Liver (tissue), 9 donors: ENCODE measurements around the gene PLEK2. TPM values are rescaled to one million over a fixed set of nuclear protein-coding genes. Genes with fewer than 3 reads are reported as not detected.

ENCODE experiments used
- DNase-seq: peaks from one replicate; pipeline ENCODE4 v3.0.0-alpha.2; 2017; ENCODE audit warnings: low spot score
- H3K27ac ChIP-seq, 2 donors: one replicate each; pipeline ENCODE4 v1.7.0; 2013; ENCODE audit warnings: inconsistent platforms in 2 of 2, low read length in 2 of 2, control low read depth in 1 of 2, low read depth in 1 of 2, mild to moderate bottlenecking in 1 of 2
- H3K27me3 ChIP-seq, 4 donors: one replicate each; pipeline versions ENCODE4 v1.6.1 to v1.7.0; 2013; ENCODE audit warnings: low read length in 3 of 4, inconsistent platforms in 1 of 4, mild to moderate bottlenecking in 1 of 4, moderate library complexity in 1 of 4; ENCODE audit not compliant: control insufficient read depth in 4 of 4, insufficient read depth in 4 of 4
- H3K36me3 ChIP-seq, 4 donors: one replicate each; pipeline versions ENCODE4 v1.6.1 to v1.7.0; 2013; ENCODE audit warnings: low read length in 3 of 4, mild to moderate bottlenecking in 3 of 4, low read depth in 1 of 4, moderate library complexity in 1 of 4; ENCODE audit not compliant: control insufficient read depth in 4 of 4, insufficient read depth in 3 of 4
- H3K4me1 ChIP-seq, 4 donors: one replicate each; pipeline versions ENCODE4 v1.6.1 to v1.7.0; 2013; ENCODE audit warnings: low read length in 3 of 4, mild to moderate bottlenecking in 3 of 4, moderate library complexity in 1 of 4; ENCODE audit not compliant: control insufficient read depth in 4 of 4, insufficient read depth in 4 of 4
- H3K4me3 ChIP-seq, 3 donors: one replicate each; pipeline versions ENCODE4 v1.6.1 to v1.7.0; 2013; ENCODE audit warnings: low read length in 3 of 3, control low read depth in 1 of 3, low read depth in 1 of 3, mild to moderate bottlenecking in 1 of 3
- H3K9ac ChIP-seq, 2 donors: one replicate each; pipeline ENCODE4 v1.7.0; 2013; ENCODE audit warnings: low read length in 2 of 2, mild to moderate bottlenecking in 2 of 2, moderate library complexity in 2 of 2, control low read depth in 1 of 2, low read depth in 1 of 2
- H3K9me3 ChIP-seq, 4 donors: one replicate each; pipeline versions ENCODE4 v1.6.1 to v1.7.0; 2013; ENCODE audit warnings: low read length in 3 of 4; ENCODE audit not compliant: control insufficient read depth in 4 of 4
- EGR1 ChIP-seq, 2 donors: IDR thresholded peaks; 2 replicates each; pipeline ENCODE4 v1.6.1; 2016 to 2018; ENCODE audit warnings: antibody characterized with exemption in 2 of 2, low read depth in 2 of 2
- FOXA1 ChIP-seq: IDR thresholded peaks from 2 replicates; pipeline ENCODE4 v1.6.1; 2016; ENCODE audit warnings: antibody characterized with exemption
- FOXA2 ChIP-seq: IDR thresholded peaks from 2 replicates; pipeline ENCODE4 v1.6.1; 2016; ENCODE audit warnings: antibody characterized with exemption
- GABPA ChIP-seq, 2 donors: IDR thresholded peaks in 1 of 2; conservative IDR thresholded peaks in 1 of 2; 2 replicates each; pipeline ENCODE4 v1.6.1; 2016; ENCODE audit warnings: antibody characterized with exemption in 2 of 2, mild to moderate bottlenecking in 1 of 2, moderate library complexity in 1 of 2
- HNF4G ChIP-seq: IDR thresholded peaks from 2 replicates; pipeline ENCODE4 v1.6.1; 2016; ENCODE audit warnings: antibody characterized with exemption
- JUND ChIP-seq, 2 donors: IDR thresholded peaks; 2 replicates each; pipeline ENCODE4 v1.6.1; 2016; ENCODE audit warnings: antibody characterized with exemption in 2 of 2
- NR2F2 ChIP-seq: IDR thresholded peaks from 2 replicates; pipeline ENCODE4 v1.6.1; 2016; ENCODE audit warnings: antibody characterized with exemption
- RAD21 ChIP-seq, 2 donors: IDR thresholded peaks; 2 replicates each; pipeline ENCODE4 v1.6.1; 2016; ENCODE audit warnings: antibody characterized with exemption in 2 of 2, mild to moderate bottlenecking in 2 of 2
- RXRA ChIP-seq, 2 donors: IDR thresholded peaks; 2 replicates each; pipeline ENCODE4 v1.6.1; 2017 to 2018; ENCODE audit warnings: antibody characterized with exemption in 2 of 2, mild to moderate bottlenecking in 1 of 2
- SP1 ChIP-seq: IDR thresholded peaks from 2 replicates; pipeline ENCODE4 v1.6.1; 2018; ENCODE audit warnings: antibody characterized with exemption, mild to moderate bottlenecking
- TAF1 ChIP-seq: conservative IDR thresholded peaks from 2 replicates; pipeline ENCODE4 v1.6.1; 2016; ENCODE audit warnings: antibody characterized with exemption, mild to moderate bottlenecking
- YY1 ChIP-seq: IDR thresholded peaks from 2 replicates; pipeline ENCODE4 v1.6.1; 2016; ENCODE audit warnings: antibody characterized with exemption, mild to moderate bottlenecking
- WGBS: extraction: QIAGEN DNeasy Blood & Tissue Kit; methylation state at CpG from one replicate; pipeline ENCODE4 v1.1.7; 2013; 5-methylcytosine and 5-hydroxymethylcytosine counted together
- polyA plus RNA-seq, 2 donors: library from polyadenylated mRNA; stranded (reverse) in 1 of 2; unstranded in 1 of 2; fragments of 200-250 nt in 1 of 2; fragments of >200 nt in 1 of 2; fragmentation: Nextera tagmentation in 1 of 2; extraction: Ambion mirVana in 1 of 2; gene quantifications; one replicate each; pipeline versions ENCODE4 v1.2.1 to v1.2.3, GENCODE V29; 2013 to 2015
- total RNA-seq, 2 donors: library from RNA; depleted of rRNA; stranded (reverse); fragments of >200 nt; gene quantifications; one replicate each; pipeline ENCODE4 v1.2.3, GENCODE V29; 2014
- TF ChIP-seq, protein P1 (sequence below): fragments of 150-350 bp; IDR thresholded peaks from 2 replicates; pipeline ENCODE4 v1.5.1; 2017; ENCODE audit warnings: improper control_type of control experiment, low read depth, low read length; ENCODE audit not compliant: missing input control
- TF ChIP-seq, protein P2 (sequence below): IDR thresholded peaks from 2 replicates; pipeline ENCODE4 v1.6.1; 2016; ENCODE audit warnings: antibody characterized with exemption, mild to moderate bottlenecking
- TF ChIP-seq, protein P3 (sequence below): IDR thresholded peaks from 2 replicates; pipeline ENCODE4 v1.6.1; 2016; ENCODE audit warnings: antibody characterized with exemption
- TF ChIP-seq, protein P4 (sequence below): IDR thresholded peaks from 2 replicates; pipeline ENCODE4 v1.6.1; 2016; ENCODE audit warnings: antibody characterized with exemption
- donor health status: healthy.
- donor health status: healthy.
- donor health status: healthy.
- donor health status: healthy.
- donor health status: healthy.

Gene PLEK2
- total and polyA plus RNA-seq, 4 donors: 6.1 to 17.4 (median 11.2) TPM

DNA sequence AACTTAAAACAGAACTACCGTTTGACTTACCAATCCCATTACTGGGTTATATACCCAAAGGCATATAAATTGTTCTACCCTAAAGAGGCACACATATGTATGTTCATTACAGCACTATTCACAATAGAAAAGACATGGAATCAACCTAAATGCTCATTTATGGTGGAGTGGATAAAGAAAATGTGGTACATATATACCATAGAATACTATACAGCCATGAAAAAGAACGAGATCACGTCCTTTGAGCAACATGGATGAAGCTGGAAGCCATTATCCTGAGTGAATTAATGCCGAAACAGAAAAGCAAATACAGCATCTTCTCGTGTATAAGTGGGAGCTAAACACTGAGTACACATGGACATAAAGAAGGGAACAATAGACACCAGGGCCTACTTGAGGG, 44.8 kb upstream of the PLEK2 start:
- no peak overlapping the region for H3K4me3 ChIP-seq
- no peaks in the 10 kb centered on the region for H3K27me3 ChIP-seq
- H3K4me1 ChIP-seq: no peaks in the 10 kb centered on the region
- H3K9ac ChIP-seq: no peak overlapping the region
- no peak overlapping the region for H3K27ac ChIP-seq
- 94% methylated on average over 5 of the region's 5 CpGs for WGBS
- H3K9me3 ChIP-seq: no peaks in the 10 kb centered on the region
- H3K36me3 ChIP-seq: no peaks in the 10 kb centered on the region
- TF ChIP-seq, protein P1, sequence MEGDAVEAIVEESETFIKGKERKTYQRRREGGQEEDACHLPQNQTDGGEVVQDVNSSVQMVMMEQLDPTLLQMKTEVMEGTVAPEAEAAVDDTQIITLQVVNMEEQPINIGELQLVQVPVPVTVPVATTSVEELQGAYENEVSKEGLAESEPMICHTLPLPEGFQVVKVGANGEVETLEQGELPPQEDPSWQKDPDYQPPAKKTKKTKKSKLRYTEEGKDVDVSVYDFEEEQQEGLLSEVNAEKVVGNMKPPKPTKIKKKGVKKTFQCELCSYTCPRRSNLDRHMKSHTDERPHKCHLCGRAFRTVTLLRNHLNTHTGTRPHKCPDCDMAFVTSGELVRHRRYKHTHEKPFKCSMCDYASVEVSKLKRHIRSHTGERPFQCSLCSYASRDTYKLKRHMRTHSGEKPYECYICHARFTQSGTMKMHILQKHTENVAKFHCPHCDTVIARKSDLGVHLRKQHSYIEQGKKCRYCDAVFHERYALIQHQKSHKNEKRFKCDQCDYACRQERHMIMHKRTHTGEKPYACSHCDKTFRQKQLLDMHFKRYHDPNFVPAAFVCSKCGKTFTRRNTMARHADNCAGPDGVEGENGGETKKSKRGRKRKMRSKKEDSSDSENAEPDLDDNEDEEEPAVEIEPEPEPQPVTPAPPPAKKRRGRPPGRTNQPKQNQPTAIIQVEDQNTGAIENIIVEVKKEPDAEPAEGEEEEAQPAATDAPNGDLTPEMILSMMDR: no peak
- no peak for TF ChIP-seq NR2F2
- no peak for TF ChIP-seq EGR1 (IDR thresholded peaks at IDR 0.05; ENCODE audit: low read depth in 2 of 2)
- no peak for TF ChIP-seq HNF4G
- TF ChIP-seq FOXA2: no peak
- no peak for TF ChIP-seq RAD21 (IDR thresholded peaks at IDR 0.05)
- TF ChIP-seq FOXA1: no peak
- TF ChIP-seq GABPA (IDR thresholded peaks at IDR 0.05 in 1 of 2, conservative IDR thresholded peaks at IDR 0.05 in 1 of 2): no peak
- no peak for TF ChIP-seq YY1
- TF ChIP-seq, protein P2, sequence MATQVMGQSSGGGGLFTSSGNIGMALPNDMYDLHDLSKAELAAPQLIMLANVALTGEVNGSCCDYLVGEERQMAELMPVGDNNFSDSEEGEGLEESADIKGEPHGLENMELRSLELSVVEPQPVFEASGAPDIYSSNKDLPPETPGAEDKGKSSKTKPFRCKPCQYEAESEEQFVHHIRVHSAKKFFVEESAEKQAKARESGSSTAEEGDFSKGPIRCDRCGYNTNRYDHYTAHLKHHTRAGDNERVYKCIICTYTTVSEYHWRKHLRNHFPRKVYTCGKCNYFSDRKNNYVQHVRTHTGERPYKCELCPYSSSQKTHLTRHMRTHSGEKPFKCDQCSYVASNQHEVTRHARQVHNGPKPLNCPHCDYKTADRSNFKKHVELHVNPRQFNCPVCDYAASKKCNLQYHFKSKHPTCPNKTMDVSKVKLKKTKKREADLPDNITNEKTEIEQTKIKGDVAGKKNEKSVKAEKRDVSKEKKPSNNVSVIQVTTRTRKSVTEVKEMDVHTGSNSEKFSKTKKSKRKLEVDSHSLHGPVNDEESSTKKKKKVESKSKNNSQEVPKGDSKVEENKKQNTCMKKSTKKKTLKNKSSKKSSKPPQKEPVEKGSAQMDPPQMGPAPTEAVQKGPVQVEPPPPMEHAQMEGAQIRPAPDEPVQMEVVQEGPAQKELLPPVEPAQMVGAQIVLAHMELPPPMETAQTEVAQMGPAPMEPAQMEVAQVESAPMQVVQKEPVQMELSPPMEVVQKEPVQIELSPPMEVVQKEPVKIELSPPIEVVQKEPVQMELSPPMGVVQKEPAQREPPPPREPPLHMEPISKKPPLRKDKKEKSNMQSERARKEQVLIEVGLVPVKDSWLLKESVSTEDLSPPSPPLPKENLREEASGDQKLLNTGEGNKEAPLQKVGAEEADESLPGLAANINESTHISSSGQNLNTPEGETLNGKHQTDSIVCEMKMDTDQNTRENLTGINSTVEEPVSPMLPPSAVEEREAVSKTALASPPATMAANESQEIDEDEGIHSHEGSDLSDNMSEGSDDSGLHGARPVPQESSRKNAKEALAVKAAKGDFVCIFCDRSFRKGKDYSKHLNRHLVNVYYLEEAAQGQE: no peak
- TF ChIP-seq, protein P3, sequence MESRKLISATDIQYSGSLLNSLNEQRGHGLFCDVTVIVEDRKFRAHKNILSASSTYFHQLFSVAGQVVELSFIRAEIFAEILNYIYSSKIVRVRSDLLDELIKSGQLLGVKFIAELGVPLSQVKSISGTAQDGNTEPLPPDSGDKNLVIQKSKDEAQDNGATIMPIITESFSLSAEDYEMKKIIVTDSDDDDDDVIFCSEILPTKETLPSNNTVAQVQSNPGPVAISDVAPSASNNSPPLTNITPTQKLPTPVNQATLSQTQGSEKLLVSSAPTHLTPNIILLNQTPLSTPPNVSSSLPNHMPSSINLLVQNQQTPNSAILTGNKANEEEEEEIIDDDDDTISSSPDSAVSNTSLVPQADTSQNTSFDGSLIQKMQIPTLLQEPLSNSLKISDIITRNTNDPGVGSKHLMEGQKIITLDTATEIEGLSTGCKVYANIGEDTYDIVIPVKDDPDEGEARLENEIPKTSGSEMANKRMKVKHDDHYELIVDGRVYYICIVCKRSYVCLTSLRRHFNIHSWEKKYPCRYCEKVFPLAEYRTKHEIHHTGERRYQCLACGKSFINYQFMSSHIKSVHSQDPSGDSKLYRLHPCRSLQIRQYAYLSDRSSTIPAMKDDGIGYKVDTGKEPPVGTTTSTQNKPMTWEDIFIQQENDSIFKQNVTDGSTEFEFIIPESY: no peak
- no peak for TF ChIP-seq SP1
- TF ChIP-seq, protein P4, sequence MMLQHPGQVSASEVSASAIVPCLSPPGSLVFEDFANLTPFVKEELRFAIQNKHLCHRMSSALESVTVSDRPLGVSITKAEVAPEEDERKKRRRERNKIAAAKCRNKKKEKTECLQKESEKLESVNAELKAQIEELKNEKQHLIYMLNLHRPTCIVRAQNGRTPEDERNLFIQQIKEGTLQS: no peak
- DNase-seq: no peak

DNA sequence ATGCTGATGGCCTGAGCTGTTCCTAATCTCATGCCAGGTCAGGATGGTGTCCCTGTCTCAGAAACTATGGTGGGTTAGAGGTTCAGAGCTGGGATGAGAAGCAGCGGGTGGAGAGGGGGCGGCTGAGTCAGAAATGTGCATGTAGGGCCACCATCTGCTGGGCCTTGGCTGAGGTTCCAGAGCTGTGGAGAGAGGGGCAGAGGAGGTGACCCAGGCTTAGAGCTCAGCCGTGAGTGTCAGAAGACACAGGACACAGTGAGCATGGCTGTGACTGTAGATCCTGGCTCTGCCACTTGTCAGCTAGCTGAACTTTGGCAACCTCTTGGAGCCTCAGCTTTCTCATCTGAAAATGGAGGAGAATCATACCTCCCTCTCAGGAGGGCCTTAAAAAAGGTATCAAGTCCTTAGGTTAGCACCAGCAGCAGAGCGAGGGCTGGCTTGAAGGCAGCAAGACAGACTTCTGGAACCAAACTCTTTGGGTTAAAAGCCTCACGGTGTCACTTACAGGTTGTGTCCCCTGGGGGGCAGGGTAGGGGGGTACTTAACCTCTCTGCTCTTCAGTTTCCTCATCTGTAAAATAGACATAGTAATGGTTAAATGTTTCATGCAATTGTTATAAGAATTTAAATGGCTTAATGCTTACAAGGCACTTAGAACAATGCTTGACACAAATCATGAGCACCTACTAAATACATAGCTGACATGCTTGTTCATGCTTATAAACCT, 41.8 kb upstream of the PLEK2 start:
- no peaks in the 10 kb centered on the region for H3K27me3 ChIP-seq
- DNase-seq: no peak
- H3K27ac ChIP-seq: no peak overlapping the region
- no peak overlapping the region for H3K4me3 ChIP-seq
- TF ChIP-seq, protein P1: no peak
- TF ChIP-seq, protein P3: no peak
- TF ChIP-seq GABPA (IDR thresholded peaks at IDR 0.05 in 1 of 2, conservative IDR thresholded peaks at IDR 0.05 in 1 of 2) (no peak), RXRA (IDR thresholded peaks at IDR 0.05) (no peak), EGR1 (IDR thresholded peaks at IDR 0.05; ENCODE audit: low read depth in 2 of 2) (no peak), JUND (IDR thresholded peaks at IDR 0.05) (no peak), TAF1 (no peak), SP1 (no peak), YY1 (no peak), RAD21 (IDR thresholded peaks at IDR 0.05) (no peak), NR2F2 (no peak)
- H3K4me1 ChIP-seq: no peaks in the 10 kb centered on the region
- H3K9ac ChIP-seq: no peak overlapping the region
- no peaks in the 10 kb centered on the region for H3K9me3 ChIP-seq
- H3K36me3 ChIP-seq: no peaks in the 10 kb centered on the region
- 96% methylated on average over 5 of the region's 5 CpGs for WGBS
